GM21367 (cell line): ENCODE measurements around the gene FAM120B.
A peak's percentile ranks its signal among the peaks of the same experiment; 100 is the strongest.
"Not testable (repeated sequence)": the region's sequence is repeated elsewhere in the genome, so short reads cannot be mapped to it uniquely, and the experiment has no call there.

Experiments used
- ATAC-seq: cut with Tn5 transposase; IDR thresholded peaks from one replicate; pipeline ENCODE4 v1.9.1; 2021; ENCODE audit not compliant: unreplicated experiment

Gene FAM120B

GRCh38 chr6:170306324-170307079, at the start of gene FAM120B:
TSS of gene FAM120B (plus strand) at chr6:170306758. CDS start at chr6:170317391, 10,633 bp downstream.
- ATAC-seq: peak; percentile 98

GRCh38 chr6:170257376-170257775, 49.2 kb upstream of the FAM120B start:
- ATAC-seq: no peak

GRCh38 chr6:170258407-170258806, 48.2 kb upstream of the FAM120B start:
- ATAC-seq: no peak

DNA sequence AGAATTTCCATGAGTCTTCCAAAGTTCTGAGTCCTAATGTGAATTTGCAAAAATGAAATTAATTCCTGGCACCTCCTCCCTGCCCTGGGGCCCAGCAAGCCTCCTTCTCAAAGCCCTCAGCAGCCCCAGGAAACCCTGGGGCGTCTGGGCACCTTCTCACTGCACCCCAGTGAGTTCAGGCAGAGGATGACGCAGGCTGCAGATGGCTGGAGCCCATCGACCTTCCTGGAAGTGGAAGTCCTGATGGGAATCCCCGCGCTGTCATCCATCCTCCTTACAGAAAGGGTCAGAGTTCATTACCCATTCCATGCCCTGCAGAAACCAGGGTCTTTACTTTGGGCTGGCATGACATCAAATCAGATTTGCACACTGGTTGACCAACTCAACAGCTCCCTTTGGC, 47.3 kb upstream of the FAM120B start:
- ATAC-seq: no peak

GRCh38 chr6:170260686-170261085, 45.9 kb upstream of the FAM120B start:
- no peak for ATAC-seq

DNA sequence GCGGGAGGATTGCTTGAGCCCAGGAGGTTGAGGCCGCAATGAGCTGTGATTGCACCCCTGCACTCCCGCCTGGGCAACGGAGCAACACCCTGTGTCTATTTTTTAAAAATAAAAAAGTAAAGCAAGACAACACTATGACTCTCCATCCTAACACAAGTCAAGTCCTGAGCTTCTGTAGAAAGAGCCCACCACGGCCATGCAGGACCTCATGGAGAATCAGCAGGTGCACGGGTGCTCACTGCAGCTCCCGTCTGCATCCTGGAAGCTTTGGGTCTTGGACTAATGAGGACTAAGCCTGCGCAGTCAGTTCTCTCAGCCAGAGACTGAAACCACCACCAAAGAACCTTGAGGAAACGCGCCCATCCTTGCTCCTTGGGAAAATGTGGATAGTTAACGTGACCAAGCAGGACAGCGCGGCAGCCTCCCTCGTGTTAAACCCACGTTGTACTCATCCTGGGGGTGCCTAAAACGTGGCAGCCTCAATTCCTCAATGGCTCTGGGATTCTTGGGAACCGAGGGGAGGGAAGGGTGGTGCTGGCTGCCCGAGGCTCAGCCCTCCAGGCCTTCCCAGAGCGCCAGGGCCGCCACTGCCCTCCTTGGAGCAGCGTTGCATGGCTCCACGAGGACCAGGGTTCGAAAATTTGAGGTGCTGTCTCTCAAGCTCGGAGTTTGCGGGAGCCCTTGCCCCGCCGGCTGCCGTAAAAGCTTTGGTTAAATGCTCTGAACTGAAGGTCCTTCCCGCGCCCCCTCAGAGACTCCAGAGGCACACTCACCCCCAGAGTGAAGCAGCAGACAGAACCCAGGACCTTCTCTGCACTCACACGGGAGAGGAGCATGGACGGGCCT, 44.7 kb upstream of the FAM120B start:
- ATAC-seq: no peak

- no peak for ATAC-seq
Observed at GRCh38 chr6:170262489-170263088, 44.0 kb upstream of the FAM120B start.

- no peak for ATAC-seq
Observed at GRCh38 chr6:170263410-170263809, 43.1 kb upstream of the FAM120B start.

GRCh38 chr6:170264086-170264485, 42.5 kb upstream of the FAM120B start:
- ATAC-seq: no peak

DNA sequence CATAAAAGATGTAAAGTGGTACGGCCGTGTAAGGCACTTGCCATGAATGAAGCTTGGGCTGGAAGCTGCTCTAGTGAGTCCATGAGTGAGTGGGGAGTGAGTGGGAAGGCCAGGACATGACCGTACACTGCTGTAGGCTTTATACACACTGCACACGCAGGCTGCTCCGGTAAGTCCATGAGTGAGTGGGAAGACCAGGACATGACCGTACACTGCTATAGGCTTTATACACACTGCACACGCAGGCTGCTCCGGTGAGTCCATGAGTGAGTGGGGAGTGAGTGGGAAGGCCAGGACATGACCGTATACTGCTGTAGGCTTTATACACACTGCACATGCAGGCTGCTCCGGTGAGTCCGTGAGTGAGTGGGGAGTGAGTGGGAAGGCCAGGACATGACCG, 41.9 kb upstream of the FAM120B start:
- ATAC-seq: not testable (repeated sequence)

GRCh38 chr6:170265655-170266054, 40.9 kb upstream of the FAM120B start:
- no peak for ATAC-seq

DNA sequence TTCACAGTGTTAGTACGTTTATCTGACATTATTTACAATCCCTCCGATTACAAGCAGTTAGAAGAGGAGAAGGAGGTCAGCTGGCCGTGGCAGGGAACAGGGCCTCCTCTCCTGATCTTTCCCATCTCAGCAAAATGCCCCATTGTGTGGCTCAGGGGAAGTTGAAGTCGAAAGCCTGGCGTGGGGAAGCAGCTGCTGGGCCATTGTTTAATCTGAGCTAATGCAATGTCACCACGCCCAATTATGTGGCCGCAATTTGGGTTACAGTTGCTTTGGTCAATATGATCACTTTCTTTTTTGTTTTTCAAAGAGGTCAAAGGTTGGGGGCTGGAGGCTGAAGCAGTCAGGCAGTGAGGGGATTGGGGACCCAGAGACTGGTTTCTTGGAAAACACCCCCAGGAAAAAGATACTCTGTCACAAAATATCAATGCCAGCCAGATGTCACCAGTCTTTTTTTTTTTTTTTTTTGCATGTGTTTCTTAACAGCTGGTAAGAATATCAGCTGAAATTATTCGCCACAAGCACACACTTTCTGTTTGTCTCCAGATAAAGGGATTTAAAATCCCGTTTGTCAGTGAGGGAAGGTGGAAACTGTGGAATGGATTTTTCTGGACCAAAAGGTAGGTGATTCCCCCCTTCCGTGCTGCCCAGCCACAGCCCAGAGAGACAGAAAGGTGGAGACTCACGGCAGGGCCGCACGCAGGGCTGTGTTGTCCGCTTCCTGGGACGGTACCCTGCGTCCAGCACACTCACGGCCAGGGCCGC, 40.3 kb upstream of the FAM120B start:
- no peak for ATAC-seq

- no peak for ATAC-seq
Observed at GRCh38 chr6:170267688-170268087, 38.9 kb upstream of the FAM120B start.

GRCh38 chr6:170268216-170269129, 38.1 kb upstream of the FAM120B start:
- ATAC-seq: no peak

GRCh38 chr6:170269151-170269845, 37.3 kb upstream of the FAM120B start:
- ATAC-seq: no peak

DNA sequence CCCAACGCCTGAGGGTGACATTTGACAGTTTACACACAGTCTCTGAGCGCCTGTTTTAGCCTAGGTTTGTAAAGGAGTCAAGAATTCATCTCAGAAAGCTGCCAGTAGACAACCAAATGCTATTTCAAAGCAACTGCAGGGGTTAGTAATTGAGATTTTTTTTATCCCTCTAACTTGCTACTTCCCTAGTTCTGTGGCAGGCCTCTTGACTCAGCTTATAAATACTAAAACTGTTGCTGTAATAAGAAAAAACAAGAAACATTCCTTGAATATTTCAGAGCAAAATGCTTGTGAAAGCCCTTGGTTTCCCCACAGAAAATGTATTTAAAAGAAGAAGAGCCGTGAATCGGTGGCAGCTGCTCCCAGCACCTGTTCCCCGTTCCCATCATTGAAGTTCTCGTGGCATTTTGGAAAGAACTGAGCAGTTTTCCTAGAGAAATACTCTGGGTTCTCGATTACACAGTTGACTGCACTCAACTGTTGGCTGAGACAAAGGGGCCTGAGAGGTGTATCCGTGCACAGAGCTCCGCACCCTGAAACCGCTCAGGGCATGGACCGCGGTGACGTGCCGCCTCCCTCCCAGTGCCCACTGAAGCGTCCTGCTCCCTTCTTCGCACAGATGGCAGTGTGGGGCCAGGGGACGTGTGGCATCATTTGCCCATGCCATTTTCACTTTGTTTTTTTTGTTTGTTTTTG, 36.6 kb upstream of the FAM120B start:
- ATAC-seq: no peak

DNA sequence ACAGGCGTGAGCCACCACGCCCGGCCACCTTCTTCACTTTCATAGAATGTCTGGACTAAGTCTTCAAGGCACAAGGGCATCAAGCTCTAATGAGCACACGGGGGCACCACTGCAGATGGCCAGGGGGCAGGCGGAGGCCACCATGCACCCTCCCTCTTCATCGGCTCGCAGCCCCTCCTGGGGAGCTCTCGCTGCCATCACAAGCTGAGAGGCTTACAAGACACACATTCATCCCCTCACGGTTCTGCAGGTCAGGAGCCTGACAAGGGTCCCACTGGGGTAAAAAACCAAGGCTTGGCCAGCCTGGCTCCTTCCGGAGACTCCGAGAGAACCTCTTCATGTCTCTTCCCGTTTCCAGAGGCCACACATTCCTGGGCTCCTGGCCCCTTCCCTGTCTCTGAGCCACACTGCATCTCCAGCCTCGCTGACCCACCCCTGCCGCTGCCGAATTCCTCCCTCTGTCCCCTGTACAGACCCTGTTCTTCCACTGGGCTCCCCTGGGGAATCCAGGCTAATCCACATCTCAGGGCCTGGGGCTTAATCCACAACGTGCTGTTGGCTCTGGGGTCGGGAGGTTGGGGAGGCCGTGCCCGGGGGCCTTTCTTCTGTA, 35.5 kb upstream of the FAM120B start:
- ATAC-seq: no peak

- peak; percentile 95 for ATAC-seq
Observed at GRCh38 chr6:170271771-170272314, 34.7 kb upstream of the FAM120B start.
